Astrocyte (in vitro differentiated cells and primary cell): ENCODE measurements around the gene HECTD4.

Source experiments
- EZH2 ChIP-seq: IDR thresholded peaks from 2 replicates; pipeline ENCODE4 v1.6.1; 2012; ENCODE audit warnings: mild to moderate bottlenecking, low read length, inconsistent platforms; ENCODE audit not compliant: insufficient read depth
- TF ChIP-seq, protein P1 (sequence below): IDR thresholded peaks from 2 replicates; pipeline ENCODE4 v1.5.1; 2011; ENCODE audit warnings: low read depth, mild to moderate bottlenecking, inconsistent platforms, low read length, moderate library complexity; ENCODE audit not compliant: insufficient read depth

DNA sequence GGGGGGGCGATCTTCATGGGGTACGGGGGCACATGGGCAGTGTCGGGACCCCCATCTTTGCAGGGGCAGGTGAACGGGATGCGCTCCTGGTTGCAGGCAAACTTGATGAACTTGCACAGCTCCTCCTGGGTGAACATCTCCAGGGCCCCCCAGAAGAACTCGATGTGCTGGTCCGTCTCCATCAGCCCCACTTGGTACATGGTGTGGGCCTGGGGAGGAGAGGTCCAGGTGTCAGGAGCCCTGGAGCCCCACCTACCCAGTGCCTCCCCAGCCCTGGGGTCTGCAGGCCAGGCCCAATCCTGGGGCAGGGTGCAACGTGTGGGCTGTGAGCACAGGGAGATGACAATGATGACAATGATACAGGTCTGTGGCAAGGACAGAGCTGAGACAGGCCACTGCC lies 219.2 kb downstream of the HECTD4 start:
- TF ChIP-seq, protein P1, sequence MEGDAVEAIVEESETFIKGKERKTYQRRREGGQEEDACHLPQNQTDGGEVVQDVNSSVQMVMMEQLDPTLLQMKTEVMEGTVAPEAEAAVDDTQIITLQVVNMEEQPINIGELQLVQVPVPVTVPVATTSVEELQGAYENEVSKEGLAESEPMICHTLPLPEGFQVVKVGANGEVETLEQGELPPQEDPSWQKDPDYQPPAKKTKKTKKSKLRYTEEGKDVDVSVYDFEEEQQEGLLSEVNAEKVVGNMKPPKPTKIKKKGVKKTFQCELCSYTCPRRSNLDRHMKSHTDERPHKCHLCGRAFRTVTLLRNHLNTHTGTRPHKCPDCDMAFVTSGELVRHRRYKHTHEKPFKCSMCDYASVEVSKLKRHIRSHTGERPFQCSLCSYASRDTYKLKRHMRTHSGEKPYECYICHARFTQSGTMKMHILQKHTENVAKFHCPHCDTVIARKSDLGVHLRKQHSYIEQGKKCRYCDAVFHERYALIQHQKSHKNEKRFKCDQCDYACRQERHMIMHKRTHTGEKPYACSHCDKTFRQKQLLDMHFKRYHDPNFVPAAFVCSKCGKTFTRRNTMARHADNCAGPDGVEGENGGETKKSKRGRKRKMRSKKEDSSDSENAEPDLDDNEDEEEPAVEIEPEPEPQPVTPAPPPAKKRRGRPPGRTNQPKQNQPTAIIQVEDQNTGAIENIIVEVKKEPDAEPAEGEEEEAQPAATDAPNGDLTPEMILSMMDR, result no peak
- no peak for TF ChIP-seq EZH2
